NCI-H524 (cell line): ENCODE data around the gene ADAMTSL4.

ENCODE experiments used
- DNase-seq, 2 experiments: peaks; one replicate each; lab custom pipeline; 2025; lab: John Stamatoyannopoulos, UW

Gene ADAMTSL4

GRCh38 chr1:150548632-150549495, at the start of gene ADAMTSL4:
ADAMTSL4 (plus strand) TSS chr1:150549408; CDS start chr1:150552289, 2,881 bp downstream.
- DNase-seq: peak in 1 of 2 experiments; percentile 46

- DNase-seq: no peak
Observed at GRCh38 chr1:150505431-150505830, 43.8 kb upstream of the ADAMTSL4 start.

GRCh38 chr1:150507912-150508864, 41.0 kb upstream of the ADAMTSL4 start, which contains the start of gene ECM1:
ECM1 (plus strand) TSS chr1:150508109; CDS start chr1:150508210, 101 bp downstream.
- no peak for DNase-seq

- DNase-seq: no peak
Observed at GRCh38 chr1:150508982-150509381, 40.2 kb upstream of the ADAMTSL4 start.

GRCh38 chr1:150511551-150511950, 37.7 kb upstream of the ADAMTSL4 start:
- no peak for DNase-seq

GRCh38 chr1:150511985-150512660, 37.1 kb upstream of the ADAMTSL4 start:
- DNase-seq: no peak

- DNase-seq: no peak
Observed at GRCh38 chr1:150512846-150513245, 36.4 kb upstream of the ADAMTSL4 start.

GRCh38 chr1:150513351-150513791, 35.8 kb upstream of the ADAMTSL4 start:
- DNase-seq: peak; percentile 26 to 55

GRCh38 chr1:150514260-150514659, 34.9 kb upstream of the ADAMTSL4 start:
- DNase-seq: no peak

GRCh38 chr1:150514913-150515327, 34.3 kb upstream of the ADAMTSL4 start:
- no peak for DNase-seq

- peak; percentile 90 to 94 for DNase-seq
Observed at GRCh38 chr1:150515328-150516049, 33.7 kb upstream of the ADAMTSL4 start, which contains the start of gene FALEC. FALEC (plus strand) TSS chr1:150515752.

GRCh38 chr1:150516050-150516591, 33.1 kb upstream of the ADAMTSL4 start:
- peak; percentile 31 to 37 for DNase-seq

- no peak for DNase-seq
Observed at GRCh38 chr1:150516616-150517015, 32.6 kb upstream of the ADAMTSL4 start.

GRCh38 chr1:150521196-150521968, 27.8 kb upstream of the ADAMTSL4 start:
- no peak for DNase-seq

GRCh38 chr1:150525348-150525747, 23.9 kb upstream of the ADAMTSL4 start:
- no peak for DNase-seq

GRCh38 chr1:150528196-150528595, 21.0 kb upstream of the ADAMTSL4 start:
- DNase-seq: no peak

- DNase-seq: no peak
Observed at GRCh38 chr1:150529017-150529416, 20.2 kb upstream of the ADAMTSL4 start.

GRCh38 chr1:150530491-150531159, 18.6 kb upstream of the ADAMTSL4 start:
- DNase-seq: no peak

- DNase-seq: no peak
Observed at GRCh38 chr1:150532860-150533259, 16.3 kb upstream of the ADAMTSL4 start.
